ENCODE data around the gene NINJ2. TPM values are rescaled to one million over a fixed set of nuclear protein-coding genes. Genes with fewer than 3 reads are reported as not detected.

NINJ2 gene
- total RNA-seq, 1 experiment from 2014 or later = 0.24 TPM

DNA sequence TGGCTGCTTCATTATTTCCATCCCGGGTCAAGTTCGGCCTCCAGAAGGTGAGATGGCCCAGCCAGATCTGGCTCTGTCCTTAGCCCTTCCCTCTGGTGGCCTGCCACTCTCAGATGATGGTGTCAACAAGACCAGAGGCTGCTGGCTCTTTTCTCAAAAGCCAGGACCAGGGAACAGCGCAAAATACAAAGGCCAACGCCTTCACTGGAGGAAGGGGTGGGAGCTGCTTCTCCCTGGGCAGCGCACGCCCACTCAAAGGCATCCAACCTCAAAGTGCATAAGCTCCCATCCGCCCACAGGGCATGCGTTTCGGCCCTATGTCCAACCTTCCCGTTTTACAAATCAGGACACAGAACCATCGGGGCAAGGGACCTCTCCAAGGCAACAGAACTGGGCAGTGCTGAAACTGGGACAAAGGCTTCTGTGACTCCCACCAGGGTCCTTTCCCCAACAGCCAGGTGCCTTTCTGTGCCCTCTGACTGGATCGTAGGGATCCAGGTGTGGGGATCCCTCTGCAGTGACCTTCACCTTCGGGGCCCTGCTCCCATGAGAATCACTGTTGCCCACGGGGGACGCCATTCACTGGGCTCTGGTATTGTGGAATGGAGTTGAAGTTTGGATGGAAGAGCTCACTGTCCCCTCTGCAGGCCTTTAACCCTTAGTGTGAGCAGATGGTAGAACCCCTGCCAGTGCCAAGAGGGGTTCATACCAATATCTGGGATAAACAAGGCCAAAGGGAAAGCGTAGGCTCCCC, 76.8 kb downstream of the NINJ2 start:
- no peak overlapping the region for H2AFZ ChIP-seq (ENCODE audit: low read length)
- no peak overlapping the region for H3T11ph ChIP-seq (ENCODE audit: low read length)
- H3K4me1 ChIP-seq (ENCODE audit: insufficient read depth, low read length) = no peaks in the 10 kb centered on the region
- no peaks in the 10 kb centered on the region for H3K79me1 ChIP-seq (ENCODE audit: insufficient read depth, low read depth, low read length, poor library complexity, severe bottlenecking)
- no peak overlapping the region for H2AK5ac ChIP-seq (ENCODE audit: insufficient read length, low read length)
- no peak overlapping the region for H3K27ac ChIP-seq (ENCODE audit: insufficient read length, low read depth, low read length)
- no peak overlapping the region for H2BK20ac ChIP-seq (ENCODE audit: low read depth, low read length, poor library complexity, severe bottlenecking)
- Mint-ChIP-seq H3K9me3 (no peaks in the 10 kb centered on the region; a peak in 3 of 5 replicates), H3K27me3 (ENCODE audit: low read depth) (peaks cover 4% of the 10 kb centered on the region), H3K36me3 (ENCODE audit: insufficient read depth in 1 of 3, low read depth in 3 of 3) (no peaks in the 10 kb centered on the region), H3K27ac (no peak overlapping the region), H3K4me1 (peaks cover 0 to 7% of the 10 kb centered on the region in 2 experiments; a peak in 1 of 4 replicates), H3K4me3 (no peak overlapping the region)
- no peaks in the 10 kb centered on the region for H3K79me2 ChIP-seq (ENCODE audit: insufficient read depth, low read length)
- H3K23me2 ChIP-seq (ENCODE audit: insufficient read length, low read depth, low read length, poor library complexity, severe bottlenecking) = no peaks in the 10 kb centered on the region
- H3K9me3 ChIP-seq (ENCODE audit: control insufficient read depth, low read depth, low read length) = no peaks in the 10 kb centered on the region
- H4K5ac ChIP-seq (ENCODE audit: insufficient read length, low read depth, low read length) = no peak overlapping the region
- no peak overlapping the region for H2BK12ac ChIP-seq (ENCODE audit: insufficient read length, low read depth, low read length)
- no peak overlapping the region for H3K9ac ChIP-seq (ENCODE audit: extremely low read depth, insufficient read length, low read length)
- no peak overlapping the region for H2BK15ac ChIP-seq (ENCODE audit: low read depth, low read length)
- H3K4me2 ChIP-seq (ENCODE audit: insufficient read depth, insufficient read length, low read length) = no peak overlapping the region
- WGBS (ENCODE audit: extremely low coverage, insufficient read length, low lambda C conversion rate) = no CpG with 5 or more reads among the region's 16 CpGs
- H3K27me3 ChIP-seq (ENCODE audit: insufficient read depth, low read length) = no peaks in the 10 kb centered on the region
- no peak overlapping the region for H2BK5ac ChIP-seq (ENCODE audit: insufficient read length, low read length)
- H3K14ac ChIP-seq (ENCODE audit: insufficient read depth, low read length) = no peak overlapping the region
- no peak overlapping the region for H3K4ac ChIP-seq (ENCODE audit: low read depth, low read length)
- H4K20me1 ChIP-seq (ENCODE audit: control insufficient read depth, insufficient read depth, insufficient read length) = no peaks in the 10 kb centered on the region
- no peak overlapping the region for H4K8ac ChIP-seq (replicated peaks; ENCODE audit: insufficient read length, low read depth, low read length)
- H3K56ac ChIP-seq (ENCODE audit: insufficient read length, low read depth, low read length) = no peak overlapping the region
- TF ChIP-seq, protein P1, sequence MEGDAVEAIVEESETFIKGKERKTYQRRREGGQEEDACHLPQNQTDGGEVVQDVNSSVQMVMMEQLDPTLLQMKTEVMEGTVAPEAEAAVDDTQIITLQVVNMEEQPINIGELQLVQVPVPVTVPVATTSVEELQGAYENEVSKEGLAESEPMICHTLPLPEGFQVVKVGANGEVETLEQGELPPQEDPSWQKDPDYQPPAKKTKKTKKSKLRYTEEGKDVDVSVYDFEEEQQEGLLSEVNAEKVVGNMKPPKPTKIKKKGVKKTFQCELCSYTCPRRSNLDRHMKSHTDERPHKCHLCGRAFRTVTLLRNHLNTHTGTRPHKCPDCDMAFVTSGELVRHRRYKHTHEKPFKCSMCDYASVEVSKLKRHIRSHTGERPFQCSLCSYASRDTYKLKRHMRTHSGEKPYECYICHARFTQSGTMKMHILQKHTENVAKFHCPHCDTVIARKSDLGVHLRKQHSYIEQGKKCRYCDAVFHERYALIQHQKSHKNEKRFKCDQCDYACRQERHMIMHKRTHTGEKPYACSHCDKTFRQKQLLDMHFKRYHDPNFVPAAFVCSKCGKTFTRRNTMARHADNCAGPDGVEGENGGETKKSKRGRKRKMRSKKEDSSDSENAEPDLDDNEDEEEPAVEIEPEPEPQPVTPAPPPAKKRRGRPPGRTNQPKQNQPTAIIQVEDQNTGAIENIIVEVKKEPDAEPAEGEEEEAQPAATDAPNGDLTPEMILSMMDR (conservative IDR thresholded peaks at IDR 0.05) = no peak
- H4K91ac ChIP-seq (ENCODE audit: insufficient read length, low read depth, low read length) = no peak overlapping the region
- no peak overlapping the region for H2BK120ac ChIP-seq (ENCODE audit: low read depth, low read length, poor library complexity, severe bottlenecking)
- peak; percentile 25 for DNase-seq
- H3K18ac ChIP-seq (ENCODE audit: insufficient read length, low read depth, low read length) = no peak overlapping the region
- H3K23ac ChIP-seq (ENCODE audit: insufficient read length, low read depth, low read length) = no peak overlapping the region

All from H9 (cell line).